ENCODE data around the gene SORL1.

- TF ChIP-seq, protein P1, sequence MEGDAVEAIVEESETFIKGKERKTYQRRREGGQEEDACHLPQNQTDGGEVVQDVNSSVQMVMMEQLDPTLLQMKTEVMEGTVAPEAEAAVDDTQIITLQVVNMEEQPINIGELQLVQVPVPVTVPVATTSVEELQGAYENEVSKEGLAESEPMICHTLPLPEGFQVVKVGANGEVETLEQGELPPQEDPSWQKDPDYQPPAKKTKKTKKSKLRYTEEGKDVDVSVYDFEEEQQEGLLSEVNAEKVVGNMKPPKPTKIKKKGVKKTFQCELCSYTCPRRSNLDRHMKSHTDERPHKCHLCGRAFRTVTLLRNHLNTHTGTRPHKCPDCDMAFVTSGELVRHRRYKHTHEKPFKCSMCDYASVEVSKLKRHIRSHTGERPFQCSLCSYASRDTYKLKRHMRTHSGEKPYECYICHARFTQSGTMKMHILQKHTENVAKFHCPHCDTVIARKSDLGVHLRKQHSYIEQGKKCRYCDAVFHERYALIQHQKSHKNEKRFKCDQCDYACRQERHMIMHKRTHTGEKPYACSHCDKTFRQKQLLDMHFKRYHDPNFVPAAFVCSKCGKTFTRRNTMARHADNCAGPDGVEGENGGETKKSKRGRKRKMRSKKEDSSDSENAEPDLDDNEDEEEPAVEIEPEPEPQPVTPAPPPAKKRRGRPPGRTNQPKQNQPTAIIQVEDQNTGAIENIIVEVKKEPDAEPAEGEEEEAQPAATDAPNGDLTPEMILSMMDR (IDR thresholded peaks at IDR 0.05; ENCODE audit: low read length): no peak
- no peak for TF ChIP-seq EZH2 (IDR thresholded peaks at IDR 0.05; ENCODE audit: borderline replicate concordance, low read length)
Observed at GRCh38 chr11:121564948-121565684, 113.0 kb downstream of the SORL1 start.
